Neural cell (in vitro differentiated cells): ENCODE data around the gene PLVAP.
A peak's percentile ranks its signal among the peaks of the same experiment; 100 is the strongest.

Experiments
- CTCF ChIP-seq: fragments of 450-650 bp; IDR thresholded peaks from 2 replicates; pipeline ENCODE4 v1.5.1; 2014; ENCODE audit warnings: antibody characterized with exemption, mild to moderate bottlenecking, moderate library complexity; ENCODE audit not compliant: poor library complexity, severe bottlenecking
- EZH2 ChIP-seq: fragments of 200-600, 300-800 bp; shearing (Covaris generic), sonication (generic); IDR thresholded peaks from 2 replicates; pipeline ENCODE4 v1.6.1; 2014; ENCODE audit warnings: antibody characterized with exemption, low read length, borderline replicate concordance, mild to moderate bottlenecking; ENCODE audit not compliant: insufficient read depth, poor library complexity, severe bottlenecking
- POLR2AphosphoS5 ChIP-seq: IDR thresholded peaks from 2 replicates; pipeline ENCODE4 v1.6.1; 2012
- TAF1 ChIP-seq: IDR thresholded peaks from 2 replicates; pipeline ENCODE4 v1.6.1; 2012; ENCODE audit warnings: low read depth

GRCh38 chr19:17390665-17391370 lies 13.7 kb upstream of the PLVAP start:
- peak; percentile 86 for TF ChIP-seq CTCF
- no peak for TF ChIP-seq POLR2AphosphoS5
- no peak for TF ChIP-seq TAF1
- TF ChIP-seq EZH2 = no peak
